DND-41 (cell line): ENCODE results near the gene ZNHIT1.

ENCODE experiments used
- ATAC-seq: fragments of 200-7000 bp; cut with Tn5 transposase; 3 replicates; pipeline ENCODE4 v1.9.1; 2021; ENCODE audit warnings: low read depth; ENCODE audit not compliant: insufficient read depth
- DNase-seq: peaks from one replicate; pipeline ENCODE4 v3.0.0-alpha.2; 2020
- H2AFZ ChIP-seq: 2 replicates; pipeline ENCODE4 v1.6.0; 2012; ENCODE audit warnings: low read depth, low read length
- H3K27ac ChIP-seq: 2 replicates; pipeline ENCODE4 v1.5.1; 2012; ENCODE audit warnings: low read length, inconsistent platforms
- H3K27me3 ChIP-seq: fragments of 200-600 bp; sonication (generic); 2 replicates; pipeline ENCODE4 v1.6.0; 2012; ENCODE audit warnings: low read length, mild to moderate bottlenecking, inconsistent platforms; ENCODE audit not compliant: insufficient read depth, poor library complexity
- H3K36me3 ChIP-seq: 2 replicates; pipeline ENCODE4 v1.5.1; 2012; ENCODE audit warnings: low read length, inconsistent platforms; ENCODE audit not compliant: insufficient read depth
- H3K4me1 ChIP-seq: 2 replicates; pipeline ENCODE4 v1.5.1; 2012; ENCODE audit warnings: mild to moderate bottlenecking, low read length; ENCODE audit not compliant: insufficient read depth
- H3K4me2 ChIP-seq: 2 replicates; pipeline ENCODE4 v1.6.0; 2012; ENCODE audit warnings: mild to moderate bottlenecking, moderate library complexity, low read length, inconsistent platforms; ENCODE audit not compliant: insufficient read depth
- H3K4me3 ChIP-seq, 2 experiments: fragments of 200-600 bp in 1 of 2; shearing (Covaris generic) in 1 of 2; 2 replicates each; pipeline ENCODE4 v1.5.1; 2012 to 2016; ENCODE audit warnings: inconsistent platforms in 2 of 2, low read length in 2 of 2, mild to moderate bottlenecking in 2 of 2, low read depth in 1 of 2, moderate library complexity in 1 of 2
- H3K79me2 ChIP-seq: 2 replicates; pipeline ENCODE4 v1.6.0; 2012; ENCODE audit warnings: low read length, inconsistent platforms; ENCODE audit not compliant: insufficient read depth
- H3K9ac ChIP-seq: 2 replicates; pipeline ENCODE4 v1.6.0; 2012; ENCODE audit warnings: low read depth, mild to moderate bottlenecking, inconsistent platforms, low read length, moderate library complexity
- H3K9me3 ChIP-seq: 2 replicates; pipeline ENCODE4 v1.5.1; 2012; ENCODE audit warnings: low read length, moderate library complexity, mild to moderate bottlenecking, inconsistent platforms; ENCODE audit not compliant: insufficient read depth, severe bottlenecking
- H4K20me1 ChIP-seq: 2 replicates; pipeline ENCODE4 v1.6.0; 2012; ENCODE audit warnings: low read length; ENCODE audit not compliant: insufficient read depth
- CTCF ChIP-seq: IDR thresholded peaks from 2 replicates; pipeline ENCODE4 v1.5.1; 2012; ENCODE audit warnings: borderline replicate concordance, low read length, moderate library complexity, mild to moderate bottlenecking; ENCODE audit not compliant: poor library complexity, severe bottlenecking; ENCODE audit errors: extremely low read depth
- EZH2 ChIP-seq: IDR thresholded peaks from 3 replicates; pipeline ENCODE4 v1.6.1; 2012; ENCODE audit warnings: borderline replicate concordance, low read depth, mild to moderate bottlenecking, moderate library complexity, low read length, inconsistent platforms; ENCODE audit not compliant: severe bottlenecking

The ZNHIT1 gene

GRCh38 chr7:101237206-101238067 lies 19.5 kb downstream of the ZNHIT1 start, which contains the start of gene CLDN15:
CLDN15 (minus strand) TSS chr7:101237802; CDS start chr7:101237581, 221 bp downstream.
- no peak for DNase-seq
- H3K36me3 ChIP-seq: peaks cover 51% of the 10 kb centered on the region
- ATAC-seq: no peak
- H3K4me1 ChIP-seq: no peaks in the 10 kb centered on the region
- H3K4me2 ChIP-seq: no peak within 1 kb of the TSS
- H3K4me3 ChIP-seq: no peak within 1 kb of the TSS
- no peak within 1 kb of the TSS for H3K9ac ChIP-seq
- no peak within 1 kb of the TSS for H3K27ac ChIP-seq
- no peaks in the 10 kb centered on the region for H3K27me3 ChIP-seq
- H3K79me2 ChIP-seq: peaks cover 9% of the 10 kb centered on the region
- H4K20me1 ChIP-seq: peaks cover 21% of the 10 kb centered on the region
- H2AFZ ChIP-seq: no peak within 1 kb of the TSS
- TF ChIP-seq EZH2 (no peak), CTCF (no peak)
- H3K9me3 ChIP-seq: no peaks in the 10 kb centered on the region

GRCh38 chr7:101238226-101239182 lies 20.5 kb downstream of the ZNHIT1 start:
- Histone ChIP-seq H4K20me1 (peaks cover 22% of the 10 kb centered on the region), H3K27me3 (no peaks in the 10 kb centered on the region), H3K9me3 (no peaks in the 10 kb centered on the region), H3K9ac (no peak overlapping the region), H3K27ac (no peak overlapping the region), H3K4me1 (peaks cover 8% of the 10 kb centered on the region), H3K4me2 (no peak overlapping the region), H2AFZ (no peak overlapping the region), H3K4me3 (no peak overlapping the region), H3K36me3 (peaks cover 58% of the 10 kb centered on the region), H3K79me2 (peaks cover 20% of the 10 kb centered on the region)
- no peak for DNase-seq
- TF ChIP-seq EZH2 (no peak), CTCF (no peak)
- ATAC-seq: no peak

DNA sequence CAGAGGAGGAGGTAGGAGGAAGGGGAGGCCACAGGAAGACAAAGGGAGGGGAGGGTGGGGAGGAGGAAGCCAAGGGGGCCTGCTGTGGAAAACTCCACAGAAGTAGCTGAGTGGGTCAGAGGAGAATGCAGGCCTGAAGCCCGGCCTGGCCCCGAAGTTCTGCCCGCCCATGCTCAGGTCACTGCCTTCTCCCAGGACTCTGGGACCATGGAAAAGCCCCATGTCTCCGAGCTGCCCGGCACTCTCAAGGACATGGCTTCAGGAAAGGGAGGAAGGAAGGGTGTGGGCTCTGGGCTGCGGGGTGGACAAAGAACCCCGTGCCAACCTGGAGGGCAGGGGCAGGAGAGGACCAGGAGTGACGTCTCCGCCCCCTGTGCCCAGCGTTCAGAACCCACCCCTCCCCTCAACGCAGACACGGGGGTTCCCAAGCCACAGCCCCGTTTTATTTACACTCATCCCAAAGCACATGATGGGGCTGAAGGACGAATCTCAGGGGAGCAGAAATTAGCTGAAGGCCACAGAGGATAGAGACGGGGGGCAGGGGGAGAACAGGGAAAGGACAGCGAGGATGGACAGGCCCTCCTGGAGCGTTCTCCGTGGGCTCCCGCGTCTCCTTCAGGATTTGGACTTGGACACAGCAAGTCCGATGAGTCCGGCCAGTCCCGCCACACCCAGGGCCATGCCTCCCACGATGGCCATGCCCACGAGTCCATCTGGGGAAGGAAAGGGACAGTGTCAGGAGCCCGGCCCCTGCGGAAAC lies 21.4 kb downstream of the ZNHIT1 start:
- peaks cover 62% of the 10 kb centered on the region for H3K36me3 ChIP-seq
- peaks cover 15% of the 10 kb centered on the region for H3K4me1 ChIP-seq
- no peaks in the 10 kb centered on the region for H3K27me3 ChIP-seq
- no peak overlapping the region for H3K9ac ChIP-seq
- ATAC-seq (no peak), DNase-seq (no peak)
- H4K20me1 ChIP-seq: peaks cover 28% of the 10 kb centered on the region
- H2AFZ ChIP-seq: no peak overlapping the region
- H3K27ac ChIP-seq: no peak overlapping the region
- peaks cover 28% of the 10 kb centered on the region for H3K79me2 ChIP-seq
- no peaks in the 10 kb centered on the region for H3K9me3 ChIP-seq
- no peak overlapping the region for H3K4me3 ChIP-seq
- TF ChIP-seq CTCF: no peak
- no peak for TF ChIP-seq EZH2
- H3K4me2 ChIP-seq: no peak overlapping the region
